GM19452 (cell line): Measurements from ENCODE around the gene OR52A5.
A peak's percentile ranks its signal among the peaks of the same experiment; 100 is the strongest.
"Not testable (repeated sequence)": the region's sequence is repeated elsewhere in the genome, so short reads cannot be mapped to it uniquely, and the experiment has no call there.

Experiments
- ATAC-seq: cut with Tn5 transposase; IDR thresholded peaks from one replicate; pipeline ENCODE4 v1.9.1; 2021; ENCODE audit not compliant: unreplicated experiment

The OR52A5 gene

DNA sequence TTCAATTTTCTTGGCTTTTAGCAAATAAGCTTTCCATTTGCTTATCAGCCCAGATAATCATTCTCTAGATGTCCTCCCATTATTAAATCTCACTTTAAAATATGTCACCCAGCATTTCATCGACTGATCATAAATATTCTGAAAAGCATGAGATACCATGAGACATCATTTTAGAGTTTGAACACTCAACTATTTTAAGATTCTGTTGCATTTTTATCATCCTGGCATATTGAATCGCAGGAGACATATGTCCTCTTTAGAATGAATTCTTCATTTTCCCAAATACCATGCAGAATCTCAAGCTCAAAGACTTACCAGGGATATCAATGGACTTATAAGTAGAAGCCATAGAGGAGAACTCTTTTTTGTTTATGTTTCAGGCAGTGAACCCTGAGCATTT lies at the start of gene OR52A5:
OR52A5 (minus strand) TSS at position 361 of the 400 bp plus-strand sequence. CDS start 5,714 bp downstream, outside the sequence.
- no peak for ATAC-seq

DNA sequence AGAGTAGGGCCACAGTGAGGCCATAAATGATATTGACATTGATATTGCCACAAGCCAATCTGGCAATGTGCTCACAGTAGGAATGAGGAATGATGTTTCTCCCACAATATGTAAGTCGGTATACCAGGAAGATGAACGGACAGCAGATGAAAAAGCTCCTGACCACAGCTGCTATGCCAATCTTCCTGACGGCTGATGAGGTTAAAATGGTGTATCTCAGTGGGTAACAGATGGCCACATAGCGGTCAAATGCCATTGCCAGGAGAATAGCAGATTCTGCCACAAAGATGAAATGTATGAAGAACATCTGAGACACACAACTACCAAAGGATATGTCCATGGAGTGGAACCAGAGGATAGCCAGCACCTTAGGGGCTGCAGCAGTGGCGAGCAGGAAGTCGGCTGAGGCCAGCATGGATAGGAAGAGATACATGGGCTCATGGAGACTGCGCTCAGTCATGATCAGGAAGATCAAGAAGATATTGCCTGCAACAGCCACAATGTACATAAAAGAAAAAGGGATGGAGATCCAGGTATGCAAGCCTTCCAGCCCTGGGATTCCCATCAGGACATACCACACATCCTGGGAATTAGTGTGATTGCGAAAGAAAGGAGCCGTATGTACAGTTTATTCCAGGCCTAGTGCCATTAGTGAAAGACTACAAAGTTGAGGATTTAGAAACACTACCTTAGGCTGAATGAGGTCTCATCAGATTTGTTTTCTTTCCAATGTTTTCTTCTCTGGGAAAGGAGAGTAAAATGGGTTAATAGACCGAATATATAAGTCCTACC lies 40.1 kb upstream of the OR52A5 start:
- ATAC-seq: no peak

DNA sequence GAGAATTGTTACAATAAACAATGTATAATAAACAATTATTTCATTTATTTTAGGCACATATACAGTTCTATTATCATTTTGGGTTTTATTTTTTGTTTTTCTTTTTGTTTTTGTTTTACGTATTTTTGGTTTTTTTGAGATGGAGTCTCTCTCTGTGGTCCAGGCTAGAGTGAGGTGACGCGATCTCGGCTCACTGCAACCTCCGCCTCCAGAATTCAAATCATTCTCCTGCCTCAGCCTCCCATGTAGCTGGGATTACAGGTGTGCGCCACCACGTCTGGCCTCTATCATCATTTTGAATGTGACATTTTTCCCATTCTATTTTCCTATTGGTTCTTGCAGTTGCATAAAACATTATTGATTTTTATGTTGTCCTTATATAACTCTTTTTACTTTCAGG lies 36.8 kb upstream of the OR52A5 start:
- ATAC-seq: no peak

DNA sequence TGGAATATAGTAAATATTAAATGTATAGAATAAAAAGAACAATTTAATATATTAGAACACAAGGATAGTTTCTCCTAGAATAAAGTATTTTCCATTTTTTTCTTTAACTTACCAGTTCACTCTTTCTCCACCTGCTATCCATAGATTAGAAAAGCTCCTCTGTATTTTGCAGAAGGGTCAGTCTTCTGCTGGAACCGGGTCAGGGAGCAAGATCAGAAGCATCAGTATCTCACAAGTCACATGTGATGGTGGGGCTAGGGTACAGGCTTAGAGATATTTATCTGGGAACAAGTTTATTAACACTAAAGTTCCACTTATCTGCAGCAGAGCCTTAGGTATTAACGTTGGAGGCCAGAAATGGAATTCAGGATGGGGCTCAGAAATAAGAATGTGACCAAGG lies 33.7 kb upstream of the OR52A5 start:
- ATAC-seq: no peak

DNA sequence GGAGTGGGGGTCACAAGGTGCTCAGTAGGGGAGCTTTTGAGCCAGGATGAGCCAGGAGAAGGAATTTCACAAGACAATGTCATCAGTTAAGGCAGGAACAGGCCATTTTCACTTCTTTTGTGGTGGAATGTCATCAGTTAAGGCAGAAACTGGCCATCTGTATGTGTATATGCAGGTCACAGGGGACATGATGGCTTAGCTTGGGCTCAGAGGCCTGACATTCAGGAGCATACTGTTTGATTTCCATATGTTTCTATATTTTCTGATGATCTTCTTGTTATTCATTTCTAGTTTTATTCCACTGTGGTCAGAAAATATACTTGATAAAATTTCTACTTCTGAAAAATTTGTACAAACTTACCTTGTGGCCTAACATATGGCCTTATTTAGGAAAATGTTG lies 27.7 kb upstream of the OR52A5 start:
- ATAC-seq: not testable (repeated sequence)

DNA sequence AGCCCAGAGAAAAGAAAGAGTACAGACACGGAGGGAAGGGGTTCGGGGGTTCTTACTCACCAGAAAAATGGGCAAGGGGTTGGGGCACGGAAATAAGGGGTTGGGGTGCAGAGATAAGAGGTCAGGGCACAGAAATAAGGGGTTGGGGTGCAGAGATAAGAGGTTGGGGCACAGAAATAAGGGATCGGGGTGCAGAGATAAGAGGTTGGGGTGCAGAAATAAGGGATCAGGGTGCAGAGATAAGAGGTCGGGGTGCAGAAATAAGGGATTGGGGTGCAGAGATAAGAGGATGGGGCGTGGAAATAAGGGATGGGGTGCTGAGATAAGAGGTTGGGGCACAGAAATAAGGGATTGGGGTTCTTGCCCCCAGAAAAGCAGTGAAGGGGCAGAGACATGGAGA lies 26.7 kb upstream of the OR52A5 start:
- not testable (repeated sequence) for ATAC-seq

DNA sequence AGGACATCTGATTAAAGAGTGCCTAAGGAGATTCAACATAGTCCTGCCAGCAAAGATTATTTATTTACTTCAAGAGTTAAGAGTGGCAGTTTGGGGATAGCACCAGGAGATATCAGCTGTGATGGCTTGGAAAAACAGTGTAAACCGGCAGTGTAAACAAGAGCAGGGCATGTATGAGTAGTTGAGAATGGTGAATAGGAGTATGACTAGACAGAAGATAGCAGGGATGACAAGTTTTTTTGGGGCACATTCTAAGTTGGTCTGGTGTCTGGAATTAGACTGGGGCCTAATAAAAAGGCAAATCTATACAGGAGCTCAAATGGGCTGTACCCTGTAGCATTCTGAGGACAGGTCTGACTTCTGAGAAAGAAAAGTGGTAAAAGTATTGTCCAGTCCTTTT lies 22.9 kb upstream of the OR52A5 start:
- ATAC-seq: not testable (repeated sequence)

DNA sequence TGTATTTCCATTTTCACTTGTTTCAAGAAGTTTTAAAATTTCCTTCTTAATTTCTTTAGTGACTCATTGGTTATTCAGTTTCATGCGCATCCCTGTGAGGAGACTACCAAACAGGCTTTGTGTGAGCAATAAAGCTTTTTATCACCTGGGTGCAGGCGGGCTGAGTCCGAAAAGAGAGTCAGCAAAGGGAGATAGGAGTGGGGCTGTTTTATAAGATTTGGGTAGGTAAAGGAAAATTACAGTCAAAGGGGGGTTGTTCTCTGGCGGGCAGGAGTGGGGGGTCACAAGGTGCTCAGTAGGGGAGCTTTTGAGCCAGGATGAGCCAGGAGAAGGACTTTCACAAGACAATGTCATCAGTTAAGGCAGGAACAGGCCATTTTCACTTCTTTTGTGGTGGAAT lies 22.1 kb upstream of the OR52A5 start:
- ATAC-seq: not testable (repeated sequence)

DNA sequence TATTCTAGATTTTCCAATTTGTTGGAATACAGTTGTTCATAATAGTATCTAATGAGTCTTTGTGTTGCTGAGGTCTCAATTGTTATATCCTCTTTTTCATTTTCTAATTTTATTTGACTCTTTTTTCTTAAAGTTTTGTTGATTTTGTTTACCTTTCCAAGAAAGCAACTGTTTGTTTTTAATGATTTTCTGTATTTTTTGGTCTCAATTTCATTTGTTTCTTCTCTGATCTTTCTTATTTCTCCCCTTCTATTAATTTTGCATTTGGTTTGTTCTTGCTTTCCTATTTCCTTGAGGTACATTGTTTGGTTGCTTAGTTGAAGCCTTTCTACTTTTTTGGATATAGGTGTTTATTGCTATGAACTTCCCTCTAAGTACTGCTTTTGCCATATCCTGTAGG lies 21.6 kb upstream of the OR52A5 start:
- ATAC-seq: no peak

DNA sequence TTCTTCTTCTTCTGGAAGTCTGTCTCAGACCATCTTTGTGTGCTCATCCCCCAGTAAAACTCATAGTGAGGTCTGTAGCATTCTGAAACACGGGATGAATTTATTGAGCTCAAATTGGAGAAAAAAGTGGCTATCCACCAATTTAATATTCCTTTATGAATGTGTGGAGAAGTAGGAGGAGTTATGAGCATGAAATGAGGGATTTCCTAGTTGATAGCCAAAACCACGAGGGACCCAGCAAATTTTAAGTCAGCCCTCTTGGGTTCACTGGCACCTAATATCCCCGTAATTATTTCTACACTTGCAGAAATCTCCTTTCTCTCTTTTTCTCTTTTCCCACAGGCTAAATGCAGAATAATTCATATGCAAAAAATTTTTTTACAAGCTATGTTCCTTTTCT lies 16.5 kb upstream of the OR52A5 start, which contains the start of gene OR52A1:
OR52A1 (minus strand) TSS at position 101 of the 400 bp plus-strand sequence. CDS start 2,388 bp downstream, outside the sequence.
- ATAC-seq: no peak

DNA sequence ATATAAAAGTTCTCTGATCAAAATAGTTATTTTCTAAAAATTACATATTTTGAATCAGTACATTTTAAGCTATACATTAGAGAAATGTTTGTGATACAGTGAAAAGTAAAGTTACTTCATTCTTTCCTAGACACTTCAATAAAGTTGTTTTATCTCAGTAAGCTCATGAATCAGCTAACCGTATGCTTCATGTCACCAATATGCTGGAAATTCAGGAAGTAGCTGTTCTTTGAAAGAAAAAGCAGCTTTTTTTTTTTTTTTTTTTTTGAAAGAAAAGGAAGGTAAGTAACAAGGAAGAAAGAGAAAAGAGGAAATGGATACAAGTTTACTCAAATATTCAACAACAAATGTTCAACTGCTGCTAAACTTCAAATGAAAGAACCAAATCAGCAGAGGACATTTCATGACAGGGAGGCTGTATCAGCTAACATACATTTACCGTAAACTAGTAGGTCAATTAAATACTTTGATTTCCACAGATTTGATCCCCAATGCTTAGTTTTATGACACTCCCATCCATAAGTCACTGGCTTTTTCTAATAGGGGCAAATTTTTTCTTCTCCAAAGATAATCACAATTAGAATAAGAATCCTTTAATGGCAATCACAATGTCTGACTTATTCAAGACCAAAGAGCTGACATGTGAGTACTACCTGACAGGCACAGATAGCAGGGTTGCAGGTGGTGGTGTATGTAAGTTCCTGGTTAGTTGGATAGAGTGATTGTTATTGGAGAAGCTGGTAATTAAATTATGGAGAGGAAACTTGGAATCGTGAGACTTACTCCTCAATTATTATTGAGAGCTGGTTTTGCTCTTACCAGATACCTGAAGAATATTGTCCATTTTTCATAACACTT lies 15.6 kb upstream of the OR52A5 start:
- no peak for ATAC-seq

DNA sequence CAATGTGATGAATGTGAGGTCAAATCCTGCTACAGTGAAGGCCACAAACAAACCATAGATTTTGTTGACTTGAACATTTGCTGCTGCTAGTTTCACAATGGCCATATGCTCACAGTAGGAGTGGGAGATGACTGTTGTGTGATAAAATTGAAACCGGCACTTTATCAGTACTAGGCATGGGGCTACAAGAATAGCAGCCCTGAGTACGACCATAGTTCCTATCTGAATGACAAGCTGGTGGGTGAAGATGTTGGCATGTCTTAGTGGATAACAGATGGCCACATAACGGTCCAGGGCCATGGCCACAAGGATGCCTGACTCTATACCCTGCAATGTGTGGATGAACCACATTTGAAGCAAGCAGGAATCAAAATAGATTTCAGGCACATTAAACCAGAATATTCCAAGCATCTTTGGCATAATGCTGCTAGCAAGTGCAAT lies 13.6 kb upstream of the OR52A5 start:
- no peak for ATAC-seq

DNA sequence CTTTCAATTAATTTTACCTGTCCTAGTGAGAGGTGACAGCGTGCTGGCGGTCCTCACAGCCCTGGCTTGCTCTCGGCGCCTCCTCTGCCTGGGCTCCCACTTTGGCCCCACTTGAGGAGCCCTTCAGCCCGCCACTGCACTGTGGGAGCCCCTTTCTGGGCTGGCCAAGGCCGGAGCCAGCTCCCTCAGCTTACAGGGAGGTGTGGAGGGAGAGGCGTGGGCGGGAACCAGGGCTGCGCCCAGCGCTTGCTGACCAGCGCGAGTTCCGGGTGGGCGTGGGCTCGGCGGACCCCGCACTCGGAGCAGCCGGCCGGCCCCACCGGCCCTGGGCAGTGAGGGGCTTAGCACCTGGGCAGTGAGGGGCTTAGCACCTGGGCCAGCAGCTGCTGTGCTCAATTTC lies 6.0 kb upstream of the OR52A5 start:
- not testable (repeated sequence) for ATAC-seq

DNA sequence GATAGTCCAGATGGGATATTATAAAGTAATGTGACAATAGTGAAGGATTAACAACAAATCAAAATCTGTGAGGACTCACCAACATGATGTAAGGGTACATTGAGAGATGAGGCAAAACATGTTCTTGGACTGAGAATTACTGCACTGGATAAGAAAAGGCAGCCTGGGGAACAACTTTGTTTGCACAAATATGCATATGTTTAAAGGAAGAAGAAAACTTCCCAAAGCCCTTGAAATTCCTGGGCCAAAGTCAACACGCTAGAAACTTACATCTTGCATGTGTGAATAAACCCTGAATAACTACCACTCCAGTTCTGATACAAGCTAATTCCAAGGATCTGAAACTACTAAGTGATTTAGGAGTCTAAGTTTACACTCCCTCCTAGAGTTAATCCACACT lies 1.1 kb downstream of the OR52A5 start:
- no peak for ATAC-seq

DNA sequence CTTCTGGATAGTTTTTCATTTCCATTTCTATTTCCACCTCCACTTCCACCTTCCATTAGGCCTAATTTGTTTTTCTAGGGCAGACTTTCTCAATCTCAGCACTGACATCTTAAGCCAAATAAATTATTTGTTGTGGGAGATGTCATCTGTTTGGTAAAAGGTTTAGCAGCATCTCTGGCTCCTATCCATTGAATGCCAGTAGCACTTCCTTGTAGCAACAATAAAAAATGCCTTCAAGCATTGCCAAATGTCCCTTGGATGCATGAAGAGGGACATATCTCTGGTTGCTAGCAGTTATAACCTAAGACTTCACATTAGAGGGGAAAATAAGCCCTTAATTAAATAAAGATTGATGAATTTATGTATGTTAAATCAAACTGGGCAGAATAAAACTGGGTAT lies 1.9 kb downstream of the OR52A5 start:
- ATAC-seq: no peak

DNA sequence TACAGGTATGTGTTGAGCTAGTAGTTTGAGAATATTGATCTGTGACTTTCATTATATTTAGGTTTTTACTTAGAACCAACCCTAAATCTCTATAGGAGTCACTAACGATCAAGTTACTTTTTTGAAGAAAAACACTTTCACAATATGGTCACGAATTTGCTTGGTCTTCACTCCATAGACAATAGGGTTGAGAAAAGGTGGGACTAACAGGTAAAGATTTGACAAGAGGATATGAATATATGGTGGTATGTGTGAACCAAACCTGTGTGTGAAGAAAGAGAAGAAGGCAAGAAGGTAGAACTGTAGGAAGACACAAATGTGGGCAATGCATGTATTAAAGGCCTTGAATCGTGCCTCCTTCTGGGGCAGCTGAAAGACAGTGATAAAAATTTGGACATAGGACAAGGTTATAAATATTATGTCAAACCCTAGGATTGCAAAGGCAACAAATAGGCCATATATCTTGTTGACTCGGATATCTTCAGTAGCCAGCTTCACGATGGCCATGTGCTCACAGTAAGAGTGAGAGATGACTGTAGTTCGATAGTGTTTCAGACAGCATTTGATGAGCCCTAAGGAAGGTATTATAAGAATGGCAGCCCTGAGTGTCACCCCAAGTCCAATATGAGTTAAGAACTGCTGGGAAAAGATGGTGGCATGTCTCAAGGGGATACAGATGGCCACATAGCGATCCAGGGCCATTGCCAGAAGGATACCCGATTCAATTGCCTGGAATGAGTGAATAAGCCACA lies 6.4 kb downstream of the OR52A5 start:
- ATAC-seq: no peak

DNA sequence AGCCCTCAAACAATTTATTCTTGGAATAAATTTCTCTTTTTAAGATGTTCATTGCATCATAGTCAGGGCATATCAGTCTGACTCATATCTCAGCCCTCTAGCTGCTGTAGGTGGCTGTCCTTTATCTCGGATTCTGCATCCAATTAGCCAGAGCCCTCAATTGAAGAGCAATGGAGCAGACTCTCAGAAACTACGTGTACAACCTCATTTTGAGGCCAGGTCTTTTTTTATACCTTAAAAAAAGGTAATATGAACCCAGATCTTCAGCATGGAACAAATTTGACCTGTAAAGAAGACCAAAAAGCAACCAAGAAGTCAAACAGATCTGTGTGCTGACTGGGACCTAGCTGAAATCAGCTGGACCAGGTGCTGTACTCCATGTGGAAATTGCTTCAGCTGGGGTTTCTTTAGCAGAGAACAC lies 8.7 kb downstream of the OR52A5 start:
- no peak for ATAC-seq

DNA sequence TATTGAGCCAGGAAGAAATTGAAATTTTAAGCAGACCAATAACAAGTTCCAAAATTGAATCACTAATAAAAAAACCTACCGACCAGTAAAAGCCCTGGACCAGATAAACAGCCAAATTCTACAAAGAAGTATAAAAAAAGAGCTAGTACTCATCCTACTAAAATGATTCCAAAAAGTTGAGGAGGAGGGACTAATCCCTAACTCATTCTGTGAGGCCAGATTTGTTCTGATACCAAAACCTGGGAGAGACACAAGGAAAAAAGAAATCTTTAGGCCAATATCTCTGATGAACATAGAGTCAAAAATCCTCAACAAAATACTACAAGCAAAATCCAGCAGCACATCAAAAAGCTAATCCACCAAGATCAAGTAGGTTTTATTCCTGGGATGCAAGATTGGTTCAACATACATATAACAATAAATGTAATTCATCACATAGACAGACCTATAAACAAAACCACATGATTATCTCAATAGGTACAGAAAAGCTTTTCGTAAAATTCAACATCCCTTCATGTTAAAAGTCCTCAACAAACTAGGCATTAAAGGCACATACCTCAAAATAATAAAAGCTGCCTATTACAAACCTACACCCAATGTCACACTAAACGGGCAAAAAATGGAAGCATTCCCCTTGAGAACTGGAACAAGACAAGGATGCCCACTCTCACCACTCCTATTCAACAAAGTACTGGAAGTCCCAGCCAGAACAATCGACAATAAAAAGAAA lies 13.1 kb downstream of the OR52A5 start:
- ATAC-seq: no peak

DNA sequence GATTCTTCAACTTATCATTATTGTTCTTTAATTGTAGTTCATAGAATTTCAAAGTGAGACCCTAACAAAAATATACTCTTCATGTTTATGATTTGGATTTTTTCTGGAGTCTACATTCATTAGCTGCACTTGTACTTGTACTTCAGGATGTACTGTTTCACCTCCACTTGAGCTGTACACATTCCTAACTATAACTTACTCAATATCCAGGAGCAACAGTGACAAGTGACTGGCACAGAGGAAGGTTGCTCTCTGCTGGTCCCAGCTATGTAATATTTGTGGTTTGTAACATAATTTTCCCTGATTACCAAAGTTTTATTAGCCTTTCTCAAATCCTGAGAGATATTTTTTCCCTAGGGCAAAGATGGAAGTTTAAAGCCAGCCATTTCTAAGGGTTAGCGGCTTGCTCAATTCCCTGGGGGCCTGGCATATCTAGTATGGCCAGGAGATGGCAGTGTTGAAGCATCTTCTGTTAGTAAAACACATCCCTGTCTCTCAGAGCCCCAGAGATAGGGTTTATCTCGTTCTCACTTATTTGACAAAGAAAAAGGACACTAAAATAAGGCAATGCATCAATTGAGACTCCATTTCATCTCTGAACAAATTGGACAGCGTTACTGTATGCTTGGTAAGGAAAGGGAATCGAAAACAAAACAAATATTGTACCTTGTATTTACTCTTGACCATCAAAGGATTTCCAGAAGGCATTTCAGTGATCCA lies 14.2 kb downstream of the OR52A5 start:
- peak; percentile 97 for ATAC-seq

DNA sequence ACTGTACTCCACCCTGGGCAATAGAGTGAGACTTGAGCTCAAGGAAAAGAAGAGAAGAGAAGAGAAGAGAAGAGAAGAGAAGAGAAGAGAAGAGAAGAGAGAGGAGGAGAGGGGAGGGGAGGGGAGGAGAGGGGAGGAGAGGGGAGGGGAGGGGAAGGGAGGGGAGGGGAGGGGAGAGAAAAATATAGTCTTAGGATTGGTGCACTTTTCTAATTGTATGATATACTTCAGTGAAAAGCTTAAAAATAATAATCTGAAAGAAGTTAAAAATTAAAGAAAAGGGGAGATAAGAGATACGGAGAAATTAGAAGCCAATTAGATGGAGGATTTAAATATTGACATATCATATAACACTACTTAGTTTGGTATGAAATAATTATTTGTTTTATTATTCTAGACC lies 19.3 kb downstream of the OR52A5 start:
- no peak for ATAC-seq
